Ovary (tissue), 9 donors: Measurements from ENCODE around the gene ZNF19. TPM values are rescaled to one million over a fixed set of nuclear protein-coding genes. Genes with fewer than 3 reads are reported as not detected.

Source experiments
- DNase-seq, 5 donors: peaks; one replicate each; pipeline ENCODE4 v3.0.0-alpha.2; 2019 to 2020
- H3K27ac ChIP-seq, 2 donors: fragments of 200-600 bp; one replicate each; pipeline versions ENCODE4 v1.5.1 to v1.8.0; 2019 to 2022
- H3K27me3 ChIP-seq: fragments of 200-600 bp; one replicate; pipeline ENCODE4 v1.8.0; 2022
- H3K36me3 ChIP-seq: fragments of 200-600 bp; sonication (generic); one replicate; pipeline ENCODE4 v1.5.1; 2019
- H3K4me1 ChIP-seq: one replicate; pipeline ENCODE4 v1.8.1; 2013; ENCODE audit warnings: mild to moderate bottlenecking, moderate library complexity; ENCODE audit not compliant: insufficient read depth
- H3K4me3 ChIP-seq: fragments of 200-600 bp; sonication (generic); one replicate; pipeline ENCODE4 v1.5.1; 2017
- H3K9me3 ChIP-seq, 2 donors: fragments of 200-600 bp in 1 of 2; sonication (generic) in 1 of 2; one replicate each; pipeline versions ENCODE4 v1.5.1 to v1.8.1; 2013 to 2019; ENCODE audit warnings: mild to moderate bottlenecking in 1 of 2, moderate library complexity in 1 of 2
- EP300 ChIP-seq: sonication (generic); formaldehyde crosslinking; IDR thresholded peaks from one replicate; pipeline ENCODE4 v1.6.1; 2017; ENCODE audit warnings: antibody characterized with exemption
- POLR2A ChIP-seq: fragments of 450-650 bp; IDR thresholded peaks from one replicate; pipeline ENCODE4 v1.6.1; 2017; ENCODE audit warnings: antibody characterized with exemption, mild to moderate bottlenecking, moderate library complexity
- WGBS, 3 donors: extraction: QIAGEN DNeasy Blood & Tissue Kit in 1 of 3; methylation state at CpG; one replicate each; pipeline versions ENCODE4 v1.1.5 to v1.1.7; 2013 to 2017; 5-methylcytosine and 5-hydroxymethylcytosine counted together
- intact Hi-C, 4 donors: fragments of 100-400 bp; cut with DNase I; formaldehyde crosslinking; loops; one replicate each; pipeline versions ENCODE4 v1.11.0 to v1.15.1; 2022 to 2023
- polyA plus RNA-seq, 2 donors: library from polyadenylated mRNA; stranded (reverse); fragments of 200-250 nt in 1 of 2; fragments of 350-450 nt in 1 of 2; fragmentation: Illumina TruSeq in 1 of 2; extraction: RNeasy Lipid Tissue Mini Kit (QIAGEN cat#74804) in 1 of 2; gene quantifications; one replicate each; pipeline ENCODE4 v1.2.3, GENCODE V29; 2013 to 2014
- total RNA-seq, 7 donors: library from RNA; depleted of rRNA in 2 of 7; stranded (reverse); fragments of >200 nt in 2 of 7; fragmentation: NEBNext Ultra II Directional in 3 of 7; extraction: Animal tissue kit (Norgen Biotek cat#: 25700) in 3 of 7; gene quantifications; one replicate each; pipeline versions ENCODE4 v1.1.0 to v1.2.4, GENCODE V29; 2016 to 2023
- TF ChIP-seq, protein P1 (sequence below), 3 donors: fragments of 450-650 bp in 2 of 3; fragments of 200-600 bp in 1 of 3; IDR thresholded peaks; one replicate each; pipeline versions ENCODE4 v1.5.1 to v1.8.0; 2016 to 2022; ENCODE audit warnings: antibody characterized with exemption in 3 of 3, mild to moderate bottlenecking in 1 of 3
- donor health status: DM: no; HTN: no; CAD: no; lungs with moderate emphysema.
- donor health status: DM: no; HTN: no; CAD: no.
- donor health status: Bipolar disorder and iron deficiency.
- donor health status: DM: yes; HTN: yes; CAD: no.
- donor health status: DM: no; HTN: no; CAD: no.
- donor health status: DM: yes; HTN: yes; CAD: no.

Gene ZNF19
- total and polyA plus RNA-seq, 9 donors = 3.7 to 9.9 (median 6.0) TPM

DNA sequence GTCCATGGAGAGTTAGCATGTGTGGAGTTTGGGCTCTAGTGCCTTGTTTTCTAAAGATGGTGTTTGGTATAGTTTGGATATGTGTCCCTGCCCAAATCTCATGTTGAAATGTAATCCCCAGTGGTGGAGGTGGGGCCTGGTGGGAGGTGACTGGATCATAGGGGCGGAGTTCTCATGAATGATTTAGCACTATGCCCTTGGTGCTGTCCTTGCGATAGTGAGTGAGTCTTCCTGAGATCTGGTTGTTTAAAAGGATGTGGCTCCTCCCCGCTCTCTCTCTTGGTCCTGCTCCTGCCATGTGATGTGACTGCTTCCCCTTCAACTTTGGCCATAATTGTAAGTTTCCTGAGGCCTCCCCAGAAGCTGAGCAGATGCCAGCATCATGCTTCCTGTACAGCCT lies 8.9 kb upstream of the ZNF19 start:
- 72 to 84% (median 79%) methylated on average over 3 of the region's 3 CpGs for WGBS, 3 donors
- Histone ChIP-seq H3K27ac (no peak overlapping the region), H3K36me3 (no peaks in the 10 kb centered on the region), H3K27me3 (no peaks in the 10 kb centered on the region), H3K4me1 (no peaks in the 10 kb centered on the region), H3K9me3 (no peaks in the 10 kb centered on the region), H3K4me3 (no peak overlapping the region)
- no peak for TF ChIP-seq POLR2A
- TF ChIP-seq EP300 = no peak
- TF ChIP-seq, protein P1, sequence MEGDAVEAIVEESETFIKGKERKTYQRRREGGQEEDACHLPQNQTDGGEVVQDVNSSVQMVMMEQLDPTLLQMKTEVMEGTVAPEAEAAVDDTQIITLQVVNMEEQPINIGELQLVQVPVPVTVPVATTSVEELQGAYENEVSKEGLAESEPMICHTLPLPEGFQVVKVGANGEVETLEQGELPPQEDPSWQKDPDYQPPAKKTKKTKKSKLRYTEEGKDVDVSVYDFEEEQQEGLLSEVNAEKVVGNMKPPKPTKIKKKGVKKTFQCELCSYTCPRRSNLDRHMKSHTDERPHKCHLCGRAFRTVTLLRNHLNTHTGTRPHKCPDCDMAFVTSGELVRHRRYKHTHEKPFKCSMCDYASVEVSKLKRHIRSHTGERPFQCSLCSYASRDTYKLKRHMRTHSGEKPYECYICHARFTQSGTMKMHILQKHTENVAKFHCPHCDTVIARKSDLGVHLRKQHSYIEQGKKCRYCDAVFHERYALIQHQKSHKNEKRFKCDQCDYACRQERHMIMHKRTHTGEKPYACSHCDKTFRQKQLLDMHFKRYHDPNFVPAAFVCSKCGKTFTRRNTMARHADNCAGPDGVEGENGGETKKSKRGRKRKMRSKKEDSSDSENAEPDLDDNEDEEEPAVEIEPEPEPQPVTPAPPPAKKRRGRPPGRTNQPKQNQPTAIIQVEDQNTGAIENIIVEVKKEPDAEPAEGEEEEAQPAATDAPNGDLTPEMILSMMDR (IDR thresholded peaks at IDR 0.05) = no peak
- intact Hi-C loops = no loop called here
- DNase-seq = no peak

GRCh38 chr16:71493213-71493612 lies 4.1 kb upstream of the ZNF19 start:
- TF ChIP-seq EP300 (no peak), POLR2A (no peak)
- TF ChIP-seq, protein P1 (IDR thresholded peaks at IDR 0.05) = no peak
- 64 to 80% (median 66%) methylated on average over 3 of the region's 3 CpGs for WGBS, 3 donors
- intact Hi-C loops = no loop called here

GRCh38 chr16:71492786-71493185 lies 3.7 kb upstream of the ZNF19 start:
- no peak for DNase-seq
- WGBS, 3 donors = 52 to 57% (median 57%) methylated on average over 2 of the region's 2 CpGs
- intact Hi-C loops = no loop called here
- Histone ChIP-seq H3K9me3 (no peaks in the 10 kb centered on the region), H3K4me1 (no peaks in the 10 kb centered on the region), H3K4me3 (no peak overlapping the region), H3K27me3 (no peaks in the 10 kb centered on the region), H3K36me3 (no peaks in the 10 kb centered on the region), H3K27ac (no peak overlapping the region)
- TF ChIP-seq POLR2A = no peak
- TF ChIP-seq EP300 = no peak
- TF ChIP-seq, protein P1 (IDR thresholded peaks at IDR 0.05) = no peak

More at GRCh38 chr16:71493213-71493612, 4.1 kb upstream of the ZNF19 start:
- Histone ChIP-seq H3K27me3 (no peaks in the 10 kb centered on the region), H3K4me1 (no peaks in the 10 kb centered on the region), H3K4me3 (no peak overlapping the region), H3K27ac (no peak overlapping the region), H3K36me3 (no peaks in the 10 kb centered on the region), H3K9me3 (no peaks in the 10 kb centered on the region)
- no peak for DNase-seq

- Histone ChIP-seq H3K9me3 (no peaks in the 10 kb centered on the region), H3K4me3 (no peak overlapping the region), H3K4me1 (no peaks in the 10 kb centered on the region), H3K27me3 (no peaks in the 10 kb centered on the region), H3K27ac (no peak overlapping the region), H3K36me3 (no peaks in the 10 kb centered on the region)
- DNase-seq = no peak
- intact Hi-C loops = no loop called here
- TF ChIP-seq POLR2A (no peak), EP300 (no peak)
- TF ChIP-seq, protein P1 (IDR thresholded peaks at IDR 0.05) = no peak
- 57 to 64% (median 57%) methylated on average over 3 of the region's 3 CpGs for WGBS, 3 donors
Measured at GRCh38 chr16:71491054-71491453, 1.9 kb upstream of the ZNF19 start.

GRCh38 chr16:71490361-71490760 lies 1.2 kb upstream of the ZNF19 start:
- no peak for DNase-seq
- TF ChIP-seq EP300 = no peak
- TF ChIP-seq POLR2A = no peak
- TF ChIP-seq, protein P1 (IDR thresholded peaks at IDR 0.05) = no peak
- Histone ChIP-seq H3K27me3 (no peaks in the 10 kb centered on the region), H3K36me3 (no peaks in the 10 kb centered on the region), H3K4me1 (no peaks in the 10 kb centered on the region), H3K4me3 (no peak overlapping the region), H3K9me3 (no peaks in the 10 kb centered on the region), H3K27ac (no peak overlapping the region)
- intact Hi-C loops = no loop called here
